GM19238 (cell line): ENCODE results near the gene MKRN2.

Experiments used
- DNase-seq: peaks from one replicate; pipeline ENCODE4 v3.0.0; 2011; ENCODE audit warnings: low spot score; ENCODE audit not compliant: insufficient read length

Gene MKRN2

DNA sequence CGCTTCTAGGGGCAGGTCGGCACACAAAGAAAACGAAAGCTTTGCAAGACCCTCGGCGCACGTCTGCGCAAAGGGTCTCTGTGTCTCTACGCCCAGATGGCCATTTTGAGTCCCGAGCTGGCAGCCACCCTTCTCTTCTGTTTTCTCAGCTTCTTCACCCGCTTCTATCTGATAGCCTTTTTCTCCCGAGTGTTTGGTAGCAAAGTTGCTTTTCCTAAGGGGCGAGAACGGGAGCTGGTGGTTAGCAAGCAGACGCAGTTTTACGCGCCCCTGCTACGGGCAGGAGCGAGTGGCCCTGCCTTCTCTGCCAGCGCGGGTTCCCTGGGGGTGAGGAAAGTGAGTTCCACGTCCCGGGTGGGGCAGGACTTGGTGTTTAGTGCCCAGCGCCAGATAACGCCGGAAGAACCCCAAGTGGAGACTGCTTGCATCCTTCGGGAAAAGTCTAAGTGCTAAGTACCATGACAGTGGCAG is 2.9 kb upstream of the MKRN2 start:
- DNase-seq, result no peak

DNA sequence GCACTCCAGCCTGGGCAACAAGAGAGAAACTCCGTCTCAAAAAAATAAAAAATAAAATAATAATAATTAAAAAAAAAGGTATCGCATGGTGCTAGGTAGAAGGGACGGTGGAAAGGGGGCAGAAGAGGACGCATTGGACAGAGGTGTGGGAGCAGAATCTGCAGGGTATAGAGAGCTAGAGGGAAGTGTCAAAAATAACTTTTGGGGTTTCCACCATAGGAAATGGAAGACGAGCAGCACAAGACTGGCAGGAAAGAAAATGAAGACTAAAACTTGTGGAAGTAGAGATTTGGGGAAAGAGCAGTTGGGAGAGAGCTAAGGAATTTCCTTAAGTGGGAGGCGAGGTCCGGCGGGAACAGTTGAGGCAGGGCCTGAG is 585 bp upstream of the MKRN2 start:
- no peak for DNase-seq

DNA sequence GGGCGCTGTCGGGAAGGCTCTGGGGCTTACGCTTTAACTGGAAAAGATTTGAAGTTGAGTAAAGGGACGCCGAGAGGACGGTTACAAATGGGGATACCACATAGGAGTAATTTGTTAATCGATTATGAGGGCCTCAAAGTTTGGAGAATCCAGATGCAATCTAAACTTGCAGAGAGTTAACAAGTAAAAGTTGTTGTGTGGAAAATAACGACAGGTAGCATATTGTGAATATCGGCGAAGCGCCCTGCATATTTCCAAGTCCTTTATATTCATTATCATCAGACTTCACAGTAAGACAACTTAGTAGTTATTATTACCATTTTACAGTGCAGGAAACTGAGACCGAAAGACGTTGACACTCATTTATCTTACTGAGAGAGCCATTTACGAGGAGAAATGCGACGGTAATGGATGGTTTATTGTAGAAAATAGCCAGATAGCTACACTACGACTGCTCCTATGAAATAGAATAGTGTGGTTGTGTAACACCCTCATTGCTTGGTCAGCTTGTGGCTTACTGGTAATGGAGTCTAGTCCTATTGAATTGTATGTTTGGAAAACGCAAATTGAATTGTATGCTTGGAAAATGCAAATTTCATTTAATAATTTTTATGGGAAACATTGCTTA is 700 bp downstream of the MKRN2 start:
- DNase-seq, result no peak

DNA sequence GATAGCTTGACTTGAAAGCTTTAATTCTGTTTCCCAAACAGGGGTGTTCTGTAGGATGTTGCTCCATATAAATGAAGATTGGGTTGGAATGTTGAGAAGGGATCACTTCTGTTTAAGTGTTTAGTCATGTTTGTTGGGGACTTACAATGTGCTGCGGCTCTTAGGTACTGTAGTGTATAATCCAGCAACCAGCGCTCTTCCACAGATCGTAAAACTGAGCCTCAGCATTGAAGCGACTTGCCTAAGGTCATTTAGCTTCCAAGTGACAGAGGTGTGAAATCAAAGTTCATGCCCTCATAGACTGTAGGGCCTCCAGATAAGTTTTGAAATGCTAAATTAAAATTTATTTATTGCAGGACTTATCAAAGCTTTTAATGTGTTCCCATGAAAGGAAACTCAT is 1.8 kb downstream of the MKRN2 start:
- no peak for DNase-seq

DNA sequence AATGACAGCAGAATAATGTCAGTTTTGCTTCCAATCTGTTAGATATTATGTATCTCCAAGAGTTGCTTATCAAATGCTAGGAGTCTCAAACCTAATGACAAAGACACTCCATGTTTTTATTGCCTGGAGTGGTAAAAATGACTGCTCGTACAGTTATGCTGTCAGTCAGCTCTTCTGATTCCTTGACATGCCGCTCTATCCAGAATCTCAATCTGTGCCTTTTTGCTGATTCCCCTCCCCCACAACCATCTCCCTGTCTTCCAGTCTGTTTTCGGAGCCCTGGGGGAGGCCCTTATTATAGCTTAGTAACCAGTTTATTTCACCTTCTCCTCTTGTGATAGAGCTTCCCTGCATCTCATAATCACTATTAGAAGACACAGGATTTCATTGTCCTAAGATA is 2.6 kb downstream of the MKRN2 start:
- DNase-seq, result no peak

DNA sequence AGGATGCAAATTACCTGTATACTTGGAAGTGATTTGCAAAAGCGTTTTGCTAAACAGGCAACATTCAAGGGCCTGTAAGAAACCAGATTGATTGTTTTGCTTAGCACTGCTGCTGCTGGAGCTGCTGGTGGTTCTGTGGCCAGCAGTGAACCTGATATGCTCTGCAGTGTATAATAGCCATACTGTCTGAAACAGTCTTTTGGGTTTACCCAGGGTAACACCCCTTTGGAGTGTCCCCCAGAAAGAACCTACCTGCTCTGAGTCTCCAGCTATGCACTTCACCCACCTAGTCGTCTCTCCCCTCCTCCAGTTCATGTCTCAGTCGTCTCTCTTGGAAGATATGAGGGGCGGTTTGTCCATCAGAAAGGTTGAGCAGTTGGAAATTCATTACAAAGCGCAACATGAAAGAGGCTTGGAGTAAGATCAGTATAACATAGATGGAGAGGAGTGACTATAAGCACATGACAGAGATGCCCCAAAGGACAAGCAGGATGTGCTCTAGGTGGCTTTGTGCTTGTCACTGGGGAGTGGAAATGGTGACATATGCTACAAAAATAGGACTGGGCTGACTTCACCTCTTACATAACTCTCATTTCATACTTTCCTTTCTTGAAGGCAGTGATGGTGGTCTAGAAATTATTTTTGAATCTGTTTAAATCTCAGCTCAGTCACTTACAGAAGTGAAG is 3.8 kb downstream of the MKRN2 start:
- no peak for DNase-seq

DNA sequence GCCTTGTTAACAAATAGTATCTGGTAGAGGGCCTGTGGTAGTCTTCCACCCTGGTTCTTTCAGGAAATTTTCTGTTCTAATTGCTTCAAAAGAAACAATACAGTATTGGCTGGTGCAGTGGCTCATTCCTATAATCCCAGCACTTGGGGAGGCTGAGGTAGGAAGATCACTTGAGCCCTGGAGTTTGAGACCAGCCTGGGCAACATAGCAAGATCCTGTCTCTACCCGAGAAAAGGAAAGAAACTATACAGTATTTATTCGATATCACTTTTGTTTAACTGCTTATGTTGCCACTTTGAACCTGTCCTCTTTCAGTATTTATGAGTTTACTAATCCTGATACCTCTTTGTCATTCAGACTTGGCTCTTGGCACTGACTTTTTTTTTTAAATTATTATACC is 4.5 kb downstream of the MKRN2 start:
- DNase-seq, result no peak

DNA sequence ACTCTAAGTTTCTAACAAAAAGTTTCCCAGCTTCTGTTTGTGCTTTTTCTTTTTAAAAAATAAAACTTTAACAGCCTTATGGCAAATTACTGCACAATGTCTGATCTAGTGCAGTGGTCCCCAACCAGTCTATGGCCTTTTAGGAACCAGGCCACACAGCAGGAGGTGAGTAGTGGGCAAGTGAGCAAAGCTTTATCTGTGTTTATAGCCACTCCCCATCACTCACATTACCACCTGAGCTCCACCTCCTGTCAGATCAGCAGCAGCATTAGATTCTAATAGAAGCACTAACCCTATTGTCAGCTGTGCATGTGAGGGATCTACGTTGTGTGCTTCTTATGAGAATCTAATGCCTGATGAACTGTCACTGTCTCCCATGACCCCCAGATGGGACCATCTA is 5.6 kb downstream of the MKRN2 start:
- no peak for DNase-seq

DNA sequence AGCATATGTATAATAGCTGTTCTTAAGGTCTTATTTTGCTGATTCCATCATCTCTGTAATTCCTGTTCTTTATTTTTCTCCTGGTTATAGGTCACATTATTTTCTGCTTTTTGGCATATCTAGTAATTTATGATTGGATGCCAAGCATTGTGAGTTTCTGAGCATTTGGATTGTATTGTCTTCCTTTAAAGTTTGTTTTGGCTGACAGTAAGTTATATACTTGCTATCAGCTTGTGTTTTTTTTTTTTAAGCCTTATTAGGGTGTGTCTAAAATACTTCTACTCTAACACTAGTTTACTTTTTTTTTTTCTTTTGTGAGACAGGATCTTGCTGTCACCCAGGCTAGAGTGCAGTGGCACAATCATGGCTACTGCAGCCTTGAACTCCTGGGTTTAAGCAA is 10.1 kb downstream of the MKRN2 start:
- DNase-seq, result no peak

DNA sequence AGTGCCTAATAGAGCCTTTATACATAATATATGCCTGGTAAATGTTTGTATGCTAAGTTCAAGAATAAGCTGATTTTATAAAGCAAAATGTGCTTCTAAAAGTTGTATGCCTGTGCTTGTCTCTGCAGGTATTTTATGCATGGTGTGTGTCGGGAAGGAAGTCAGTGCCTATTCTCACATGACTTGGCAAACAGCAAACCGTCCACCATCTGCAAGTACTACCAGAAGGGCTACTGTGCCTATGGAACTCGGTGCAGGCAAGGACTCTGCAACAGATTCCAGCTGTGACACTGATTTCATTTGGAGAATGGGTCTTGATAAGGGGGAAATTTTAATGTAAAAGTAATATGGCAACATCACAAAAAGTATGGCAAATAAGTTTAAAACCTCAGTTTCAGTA is 11.9 kb downstream of the MKRN2 start:
- DNase-seq, result no peak

DNA sequence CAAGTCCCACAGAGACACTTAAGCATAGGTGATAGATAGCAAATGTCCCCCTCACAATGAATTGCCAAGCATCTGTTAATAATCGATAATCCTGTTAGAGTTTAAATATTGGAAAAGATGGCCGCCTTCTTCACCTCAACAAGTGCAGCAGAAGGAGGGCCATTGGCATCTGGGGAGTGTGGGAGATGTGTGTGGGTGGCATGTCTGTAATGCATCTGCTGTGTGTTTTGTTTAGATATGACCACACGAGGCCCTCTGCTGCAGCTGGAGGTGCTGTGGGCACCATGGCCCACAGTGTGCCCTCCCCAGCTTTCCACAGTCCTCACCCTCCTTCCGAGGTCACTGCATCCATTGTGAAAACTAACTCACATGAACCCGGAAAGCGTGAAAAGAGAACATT is 12.9 kb downstream of the MKRN2 start:
- no peak for DNase-seq

DNA sequence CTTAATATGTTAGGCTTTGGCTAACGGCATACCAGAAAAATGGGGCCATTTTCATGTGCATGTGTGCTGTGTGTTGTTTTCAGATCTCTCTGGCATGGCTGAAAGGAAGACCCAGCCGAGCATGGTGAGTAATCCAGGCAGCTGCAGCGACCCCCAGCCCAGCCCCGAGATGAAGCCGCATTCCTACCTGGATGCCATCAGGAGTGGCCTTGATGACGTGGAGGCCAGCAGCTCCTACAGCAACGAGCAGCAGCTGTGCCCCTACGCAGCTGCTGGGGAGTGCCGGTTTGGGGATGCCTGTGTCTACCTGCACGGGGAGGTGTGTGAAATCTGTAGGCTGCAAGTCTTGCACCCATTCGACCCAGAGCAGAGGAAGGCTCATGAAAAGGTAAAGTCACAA is 15.1 kb downstream of the MKRN2 start:
- DNase-seq, result no peak

DNA sequence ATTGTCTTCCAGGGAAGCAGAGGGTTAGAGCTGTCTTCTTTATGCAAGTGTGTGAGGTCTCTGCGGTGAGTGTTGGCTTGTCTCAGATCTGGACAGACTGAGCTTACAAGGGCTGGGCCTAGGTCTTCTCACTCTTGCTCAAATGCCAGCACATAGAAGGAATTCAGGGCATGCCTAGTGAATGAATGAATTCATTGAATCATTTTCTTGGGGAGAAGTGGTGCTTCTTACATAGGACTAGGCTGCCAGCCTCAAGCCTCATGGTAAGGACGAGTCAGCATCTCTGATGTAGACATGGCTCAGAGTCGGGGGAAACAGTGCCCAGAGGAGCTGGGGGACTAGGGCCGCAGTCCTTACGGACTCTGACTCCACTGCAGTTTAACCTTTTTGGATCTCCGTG is 17.2 kb downstream of the MKRN2 start:
- DNase-seq, result no peak

DNA sequence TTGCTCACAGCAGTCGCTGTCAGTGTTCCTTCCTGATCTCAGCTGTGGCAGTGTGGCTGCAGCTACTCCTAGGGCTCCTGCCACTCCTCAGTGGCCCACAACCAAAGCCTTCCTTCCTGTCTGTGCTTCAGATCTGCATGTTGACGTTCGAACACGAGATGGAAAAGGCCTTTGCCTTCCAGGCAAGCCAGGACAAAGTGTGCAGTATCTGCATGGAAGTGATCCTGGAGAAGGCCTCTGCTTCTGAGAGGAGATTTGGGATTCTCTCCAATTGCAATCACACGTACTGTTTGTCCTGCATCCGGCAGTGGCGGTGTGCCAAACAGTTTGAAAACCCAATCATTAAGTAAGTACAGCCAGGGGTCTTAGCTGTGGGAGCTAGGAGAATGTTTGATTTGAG is 17.8 kb downstream of the MKRN2 start:
- no peak for DNase-seq

DNA sequence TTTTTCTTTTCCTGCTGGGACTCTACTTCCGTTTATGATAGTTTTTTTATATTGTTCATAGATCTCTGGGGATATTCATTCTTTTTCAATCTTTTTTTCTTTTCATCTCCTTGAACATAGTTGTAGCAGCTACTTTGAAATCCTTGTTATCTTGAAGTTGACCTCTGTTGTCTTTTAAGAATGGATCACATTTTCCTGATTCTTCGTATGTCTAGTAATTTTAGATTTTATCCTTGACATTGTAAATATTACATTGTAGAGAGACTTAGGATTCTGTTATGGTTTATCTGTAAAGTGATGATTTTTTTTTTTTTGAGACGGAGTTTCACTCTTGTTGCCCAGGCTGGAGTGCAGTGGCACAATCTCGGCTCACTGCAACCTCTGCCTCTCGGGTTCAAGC is 20.5 kb downstream of the MKRN2 start:
- DNase-seq, result no peak

DNA sequence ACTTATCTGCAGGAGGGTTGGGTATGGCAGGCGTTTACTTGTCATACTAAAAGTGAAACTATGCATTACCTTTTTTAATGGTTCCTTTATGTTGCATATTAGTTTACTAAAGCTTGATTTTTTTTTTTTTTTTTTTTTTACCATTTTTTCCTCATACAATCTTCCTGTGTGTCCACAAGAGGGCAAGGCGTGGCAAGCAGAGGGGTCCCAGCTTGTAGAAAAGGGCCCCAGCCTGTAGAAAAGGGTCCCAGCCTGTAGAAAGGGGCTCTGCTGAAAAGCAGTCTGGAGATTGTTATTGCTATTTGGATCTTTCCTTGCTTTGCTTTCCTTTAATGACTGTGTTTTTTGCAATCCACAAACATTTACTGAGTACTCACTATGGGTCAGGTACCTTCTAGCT is 21.9 kb downstream of the MKRN2 start:
- DNase-seq, result no peak

DNA sequence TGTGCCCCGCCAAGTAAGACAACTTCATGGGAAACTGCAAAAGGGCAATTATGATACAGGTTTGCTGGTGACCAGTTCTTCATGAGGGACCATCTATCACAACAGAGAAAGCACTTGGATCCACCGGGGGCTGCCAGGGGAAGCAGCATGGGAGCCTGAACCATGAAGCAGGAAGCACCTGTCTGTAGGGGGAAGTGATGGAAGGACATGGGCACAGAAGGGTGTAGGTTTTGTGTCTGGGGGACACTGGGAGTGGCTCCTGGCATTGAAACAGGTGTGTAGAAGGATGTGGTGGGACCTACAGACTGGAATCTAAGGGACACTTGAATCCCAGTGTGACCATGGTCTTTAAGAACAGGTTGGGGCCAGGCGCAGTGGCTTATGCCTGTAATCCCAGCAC is 22.6 kb downstream of the MKRN2 start:
- no peak for DNase-seq

DNA sequence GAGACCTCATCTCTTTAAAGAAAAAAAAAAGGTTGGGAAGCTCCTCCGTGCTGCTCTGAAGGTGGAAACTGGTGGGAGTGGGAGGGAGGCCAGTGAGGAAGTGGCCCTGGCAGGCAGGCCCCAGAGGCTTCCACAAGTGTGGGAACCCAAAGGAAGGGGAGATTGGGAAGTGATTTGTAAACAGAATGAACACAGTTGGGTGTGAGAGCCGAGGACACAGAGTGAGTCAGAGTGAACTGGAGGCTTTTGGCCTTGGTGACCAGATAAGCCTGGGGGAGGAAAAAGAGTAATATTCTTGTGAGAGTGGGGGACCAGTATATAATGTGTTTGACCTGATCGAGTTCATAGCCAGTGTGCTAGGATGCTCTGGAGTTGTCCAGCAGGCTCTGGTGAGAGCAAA is 23.0 kb downstream of the MKRN2 start:
- DNase-seq, result no peak

DNA sequence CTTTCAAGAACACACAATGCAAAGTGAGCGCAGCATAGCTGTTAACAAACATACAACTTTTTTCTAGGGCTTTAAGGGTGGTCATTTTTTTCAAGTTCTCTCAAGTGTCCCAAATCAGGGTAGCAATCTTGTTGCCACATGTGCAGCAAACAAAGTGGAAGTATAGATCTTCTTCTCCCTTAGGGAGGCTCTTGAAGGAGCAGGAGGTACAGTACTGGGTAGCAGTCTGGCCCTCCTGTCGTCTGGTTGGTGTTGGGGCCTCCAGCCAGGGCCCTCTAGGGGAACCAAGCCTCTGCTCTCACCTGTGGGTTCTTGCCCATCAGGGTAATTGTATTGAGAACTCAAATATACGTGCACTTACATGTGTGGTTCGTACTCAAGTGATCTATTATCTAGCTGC is 25.8 kb downstream of the MKRN2 start:
- no peak for DNase-seq

DNA sequence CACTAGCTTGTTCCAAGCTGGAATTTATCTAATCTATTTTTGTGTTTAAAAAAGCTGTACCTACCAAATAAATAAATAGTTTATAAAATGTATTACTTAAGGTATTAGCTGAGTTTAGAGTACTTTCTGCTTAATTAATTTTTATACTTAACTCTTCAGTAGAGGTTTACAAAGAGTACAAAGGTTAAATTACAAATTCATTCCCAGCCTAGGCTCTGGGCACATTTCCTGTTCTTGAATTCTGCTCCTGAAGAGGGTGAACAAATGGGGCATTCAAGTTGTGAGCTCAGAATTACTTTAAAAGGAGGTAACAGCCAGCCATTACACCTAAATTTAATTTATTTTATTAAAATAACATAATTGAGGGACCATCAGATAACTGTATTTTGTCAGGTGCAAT is 26.4 kb downstream of the MKRN2 start:
- no peak for DNase-seq

DNA sequence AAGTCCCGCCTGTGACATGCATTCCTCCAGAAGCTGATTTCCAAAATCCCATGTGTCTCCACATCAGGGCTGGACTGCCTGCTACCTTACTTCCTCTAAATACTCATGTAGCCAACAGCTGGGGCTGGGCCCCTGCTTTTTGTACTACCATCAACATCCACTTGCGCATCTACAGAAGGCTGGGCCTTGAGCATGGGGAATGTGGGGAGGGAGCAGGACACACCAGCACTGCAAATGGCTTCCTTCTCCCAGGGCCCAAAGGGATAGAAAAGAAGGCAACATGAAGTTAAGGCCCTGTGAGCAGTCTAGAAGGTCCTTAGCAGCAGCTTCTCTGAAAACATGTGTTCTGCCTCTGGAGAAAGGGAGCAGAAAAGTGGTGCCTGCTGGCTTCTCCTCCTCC is 27.2 kb downstream of the MKRN2 start:
- DNase-seq, result no peak

DNA sequence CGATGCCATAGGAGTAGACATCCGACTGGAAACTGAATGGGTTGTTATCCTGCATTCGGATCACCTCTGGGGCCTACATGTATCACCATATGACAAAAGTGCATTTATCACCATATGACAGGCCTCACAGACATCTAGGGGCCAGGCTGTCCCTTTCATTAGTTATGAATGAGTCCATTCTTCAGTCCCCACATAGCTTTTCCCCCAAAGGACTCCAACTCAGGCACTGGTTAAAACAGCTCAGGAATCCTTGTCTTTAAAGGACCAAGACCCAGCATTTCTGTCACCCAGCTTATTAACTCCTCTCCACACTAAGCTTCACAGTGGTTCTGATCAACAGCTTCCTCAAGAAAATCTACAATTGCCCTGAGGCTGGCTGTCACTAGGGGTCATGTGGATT is 28.3 kb downstream of the MKRN2 start:
- no peak for DNase-seq

DNA sequence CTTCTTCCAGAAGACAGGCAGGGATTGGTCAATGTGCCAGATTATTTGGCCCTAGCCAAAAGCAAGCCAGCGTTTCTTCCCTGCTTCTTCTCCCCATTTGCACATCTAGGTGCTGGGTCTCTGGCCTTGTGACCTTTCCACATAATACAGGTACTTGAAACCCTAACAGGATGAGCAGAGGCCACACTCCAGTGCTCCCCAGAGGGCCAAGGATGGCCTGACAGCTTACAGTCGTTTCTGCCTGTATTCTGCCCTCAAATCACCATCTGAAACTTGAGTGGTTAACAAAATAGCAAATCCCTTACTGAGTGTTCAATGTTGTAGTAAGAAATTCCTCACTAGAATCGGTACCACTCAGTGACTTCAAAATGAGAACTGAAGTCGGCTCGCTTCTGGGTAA is 29.1 kb downstream of the MKRN2 start:
- peak; percentile 31 for DNase-seq

DNA sequence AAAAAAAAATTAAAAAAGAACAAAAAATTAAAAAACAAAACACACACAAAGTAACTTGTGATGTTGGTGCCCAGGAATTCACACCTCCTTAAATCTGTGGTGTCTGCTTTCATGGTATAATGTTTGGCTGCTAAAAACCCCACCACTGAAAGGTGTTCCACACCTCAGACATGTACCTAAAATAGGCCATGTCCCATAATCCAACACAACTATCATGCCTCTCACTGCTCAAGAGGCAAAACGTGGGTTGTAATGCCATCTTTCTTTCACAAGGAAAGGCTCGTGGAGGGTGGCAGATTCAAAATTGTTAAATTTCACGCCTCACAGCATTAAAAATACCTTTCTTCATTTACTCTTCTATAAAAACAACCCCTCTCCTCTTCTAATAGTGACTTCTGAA is 29.5 kb downstream of the MKRN2 start:
- DNase-seq, result no peak
